Testis (tissue), 2 donors: Measurements from ENCODE around the gene SRSF1.

ENCODE experiments used
- POLR2A ChIP-seq: fragments of 450-650 bp; IDR thresholded peaks from one replicate; pipeline ENCODE4 v1.6.1; 2017; ENCODE audit warnings: antibody characterized with exemption, mild to moderate bottlenecking, moderate library complexity
- TF ChIP-seq, protein P1 (sequence below), 3 experiments: fragments of 450-650 bp in 2 of 3; fragments of 200-600 bp in 1 of 3; sonication (generic) in 1 of 3; IDR thresholded peaks; one replicate each; pipeline ENCODE4 v1.5.1; 2016 to 2019; ENCODE audit warnings: antibody characterized with exemption in 3 of 3, mild to moderate bottlenecking in 2 of 3, moderate library complexity in 1 of 3

DNA sequence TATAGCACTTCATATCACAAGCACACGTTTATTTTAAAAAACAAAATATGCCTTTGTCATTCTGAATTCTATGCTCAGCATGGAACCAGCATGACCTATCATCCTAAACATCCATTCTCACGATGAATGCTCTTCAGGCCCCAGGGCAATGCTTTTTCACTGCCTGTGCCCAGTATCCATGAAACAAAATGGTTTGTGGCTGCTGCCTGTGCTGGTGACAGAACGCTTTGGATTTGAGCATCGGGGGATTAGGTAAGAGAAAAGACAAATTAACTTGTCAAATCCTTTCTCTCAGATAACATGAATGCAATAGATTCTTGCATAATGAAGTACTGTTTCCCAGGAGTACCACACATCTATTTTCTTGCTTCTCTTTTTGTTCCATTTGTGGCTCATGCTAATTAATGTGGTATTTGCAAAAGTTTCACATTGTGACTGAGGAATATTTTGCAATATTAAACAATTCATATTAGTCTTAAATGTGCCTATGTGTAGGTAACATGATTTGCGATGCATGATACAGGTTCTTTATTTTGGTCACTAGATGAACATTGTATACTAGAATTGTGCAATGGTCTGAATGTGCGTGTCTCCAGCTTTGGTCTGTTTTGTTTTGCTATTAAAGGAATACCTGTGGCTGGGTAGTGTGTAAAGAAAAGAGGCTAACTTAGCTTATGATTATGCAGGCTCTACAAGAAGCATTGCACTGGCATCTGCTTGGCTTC is 25.8 kb upstream of the SRSF1 start:
- TF ChIP-seq, protein P1, sequence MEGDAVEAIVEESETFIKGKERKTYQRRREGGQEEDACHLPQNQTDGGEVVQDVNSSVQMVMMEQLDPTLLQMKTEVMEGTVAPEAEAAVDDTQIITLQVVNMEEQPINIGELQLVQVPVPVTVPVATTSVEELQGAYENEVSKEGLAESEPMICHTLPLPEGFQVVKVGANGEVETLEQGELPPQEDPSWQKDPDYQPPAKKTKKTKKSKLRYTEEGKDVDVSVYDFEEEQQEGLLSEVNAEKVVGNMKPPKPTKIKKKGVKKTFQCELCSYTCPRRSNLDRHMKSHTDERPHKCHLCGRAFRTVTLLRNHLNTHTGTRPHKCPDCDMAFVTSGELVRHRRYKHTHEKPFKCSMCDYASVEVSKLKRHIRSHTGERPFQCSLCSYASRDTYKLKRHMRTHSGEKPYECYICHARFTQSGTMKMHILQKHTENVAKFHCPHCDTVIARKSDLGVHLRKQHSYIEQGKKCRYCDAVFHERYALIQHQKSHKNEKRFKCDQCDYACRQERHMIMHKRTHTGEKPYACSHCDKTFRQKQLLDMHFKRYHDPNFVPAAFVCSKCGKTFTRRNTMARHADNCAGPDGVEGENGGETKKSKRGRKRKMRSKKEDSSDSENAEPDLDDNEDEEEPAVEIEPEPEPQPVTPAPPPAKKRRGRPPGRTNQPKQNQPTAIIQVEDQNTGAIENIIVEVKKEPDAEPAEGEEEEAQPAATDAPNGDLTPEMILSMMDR (IDR thresholded peaks at IDR 0.05) = no peak
- no peak for TF ChIP-seq POLR2A
